Activated T-cell treated with anti-CD3 and anti-CD28 coated beads for 4 hours (primary cell): Measurements from ENCODE around the gene SPRYD7.
"Not testable (repeated sequence)": the region's sequence is repeated elsewhere in the genome, so short reads cannot be mapped to it uniquely, and the experiment has no call there.

ENCODE experiments used
- DNase-seq: peaks from one replicate; pipeline ENCODE4 v3.0.0-alpha.2; 2020

Gene SPRYD7

GRCh38 chr13:49936075-49936967 is at the start of gene SPRYD7:
TSS of gene SPRYD7 (minus strand) at chr13:49936340. CDS start at chr13:49936235, 105 bp downstream.
- DNase-seq = peak; percentile 90

- no peak for DNase-seq
Measured at GRCh38 chr13:49985129-49985528, 49.0 kb upstream of the SPRYD7 start.

- no peak for DNase-seq
Measured at GRCh38 chr13:49980266-49980665, 44.1 kb upstream of the SPRYD7 start.

- no peak for DNase-seq
Measured at GRCh38 chr13:49977992-49978391, 41.9 kb upstream of the SPRYD7 start.

GRCh38 chr13:49976314-49977258 is 40.4 kb upstream of the SPRYD7 start:
- DNase-seq = peak; percentile 67

- DNase-seq = no peak
Measured at GRCh38 chr13:49975826-49976225, 39.7 kb upstream of the SPRYD7 start.

GRCh38 chr13:49972709-49973108 is 36.6 kb upstream of the SPRYD7 start:
- no peak for DNase-seq

GRCh38 chr13:49967456-49967855 is 31.3 kb upstream of the SPRYD7 start:
- DNase-seq = no peak

GRCh38 chr13:49958321-49958720 is 22.2 kb upstream of the SPRYD7 start:
- no peak for DNase-seq

GRCh38 chr13:49956131-49956530 is 20.0 kb upstream of the SPRYD7 start:
- no peak for DNase-seq

GRCh38 chr13:49954674-49955455 is 18.7 kb upstream of the SPRYD7 start:
- no peak for DNase-seq

GRCh38 chr13:49953560-49953959 is 17.4 kb upstream of the SPRYD7 start:
- DNase-seq = no peak

- DNase-seq = no peak
Measured at GRCh38 chr13:49951754-49952535, 15.8 kb upstream of the SPRYD7 start.

GRCh38 chr13:49948777-49949270 is 12.7 kb upstream of the SPRYD7 start:
- DNase-seq = not testable (repeated sequence)

- DNase-seq = no peak
Measured at GRCh38 chr13:49939321-49939720, 3.2 kb upstream of the SPRYD7 start.

GRCh38 chr13:49938921-49939320 is 2.8 kb upstream of the SPRYD7 start:
- DNase-seq = no peak

- no peak for DNase-seq
Measured at GRCh38 chr13:49938314-49938713, 2.2 kb upstream of the SPRYD7 start.

GRCh38 chr13:49936968-49937273 is 781 bp upstream of the SPRYD7 start:
- no peak for DNase-seq

- DNase-seq = peak; percentile 11
Measured at GRCh38 chr13:49935171-49936074, 717 bp downstream of the SPRYD7 start.

GRCh38 chr13:49933511-49933910 is 2.6 kb downstream of the SPRYD7 start:
- no peak for DNase-seq

GRCh38 chr13:49932868-49933267 is 3.3 kb downstream of the SPRYD7 start:
- no peak for DNase-seq
